HL-60/S4 treated with phorbol 12-myristate 13-acetate at 8.2 ng/mL for 4 days and 3 days (cell line): ENCODE measurements around the gene CDK5RAP2.
"Not testable (repeated sequence)": the region's sequence is repeated elsewhere in the genome, so short reads cannot be mapped to it uniquely, and the experiment has no call there.

Experiments
- in situ Hi-C: fragments of 300-500 bp; cut with MboI; formaldehyde crosslinking; loops from 2 replicates; pipeline ENCODE4 v1.15.0; 2022; ENCODE audit warnings: low sequenced_read_pairs

The CDK5RAP2 gene

DNA sequence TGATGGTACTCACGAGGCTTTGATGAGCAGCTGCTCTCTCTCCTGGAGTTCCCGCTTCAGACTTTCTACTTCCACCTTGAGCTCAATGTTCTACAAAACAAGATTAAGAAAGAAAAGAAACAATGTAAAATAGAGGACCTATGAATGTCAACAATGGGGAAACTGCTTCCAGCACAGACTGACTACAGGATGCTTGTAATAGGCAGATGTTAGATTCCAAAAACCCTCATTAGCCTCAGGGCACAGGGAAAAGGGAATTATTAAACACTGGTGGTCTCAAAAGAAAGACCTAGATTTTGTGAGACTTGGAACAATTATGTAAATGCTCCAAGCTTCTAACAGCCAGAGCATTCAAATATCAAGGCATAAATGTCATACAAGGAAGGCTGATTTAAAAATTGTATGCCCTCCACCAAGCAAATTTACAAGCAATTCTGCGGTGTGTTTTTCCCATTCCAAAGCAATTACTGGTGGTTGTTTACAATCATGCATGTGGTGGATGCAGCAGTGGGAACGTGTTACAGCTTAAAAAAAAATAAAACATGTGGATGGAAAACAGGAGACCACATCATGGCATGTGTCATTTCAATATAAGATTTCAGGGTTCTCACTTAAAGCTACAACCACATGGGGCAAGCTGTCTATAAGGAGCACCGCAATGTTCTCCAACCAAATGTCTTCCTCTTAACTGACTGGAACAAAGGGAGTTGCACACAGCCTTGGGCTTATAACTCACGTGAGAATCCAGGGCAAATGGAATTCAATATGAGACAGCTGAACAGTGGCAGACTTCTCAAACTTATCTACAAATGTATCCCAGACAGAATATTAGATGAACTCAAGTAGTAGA is 34.0 kb downstream of the CDK5RAP2 start:
- in situ Hi-C loops, result no loop called here

DNA sequence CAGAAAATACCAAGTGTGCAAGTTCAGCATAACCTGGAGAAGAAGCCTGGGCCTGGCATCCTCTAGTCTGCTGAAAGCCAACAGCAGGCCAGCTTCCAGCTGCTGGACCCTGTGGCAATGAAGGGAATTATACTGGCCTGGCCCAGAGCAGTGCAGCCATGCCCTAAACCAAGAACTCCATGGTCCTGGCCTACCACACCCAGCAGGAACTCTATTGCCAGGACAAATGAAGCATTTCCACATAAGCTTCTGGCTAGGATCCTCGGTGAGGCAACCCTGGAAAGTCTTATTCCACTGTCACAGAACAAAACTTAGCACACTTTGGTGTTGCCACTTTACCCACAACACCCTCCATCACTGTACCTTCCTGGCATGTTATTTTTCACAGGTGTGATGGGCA is 35.5 kb downstream of the CDK5RAP2 start:
- in situ Hi-C loops, result no loop called here

- in situ Hi-C loops, result no loop called here
Observed at GRCh38 chr9:120542701-120543490, 37.1 kb downstream of the CDK5RAP2 start.

DNA sequence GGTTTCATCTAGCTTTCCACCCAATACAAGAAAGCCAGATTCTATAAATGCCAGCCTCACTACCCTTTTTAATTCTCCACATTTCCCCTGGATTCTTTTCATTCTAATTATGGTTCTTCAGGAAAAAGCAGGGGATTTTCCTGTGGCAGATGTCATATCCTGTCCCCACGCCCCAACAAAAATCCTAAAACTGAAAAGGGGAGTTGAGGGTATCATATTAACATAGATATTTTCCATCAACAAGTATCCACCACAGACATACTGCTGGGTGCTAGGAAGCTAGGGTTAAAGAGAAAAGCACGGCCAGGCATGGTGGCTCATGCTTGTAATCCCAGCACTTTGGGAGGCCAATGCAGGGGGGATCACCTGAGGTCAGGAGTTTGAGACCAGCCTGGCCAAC is 38.0 kb downstream of the CDK5RAP2 start:
- in situ Hi-C loops, result no loop called here

- in situ Hi-C loops, result no loop called here
Observed at GRCh38 chr9:120539951-120540350, 40.0 kb downstream of the CDK5RAP2 start.

- in situ Hi-C loops, result no loop called here
Observed at GRCh38 chr9:120538339-120538738, 41.6 kb downstream of the CDK5RAP2 start.

GRCh38 chr9:120536949-120537640 is 42.9 kb downstream of the CDK5RAP2 start:
- in situ Hi-C loops, result no loop called here

- in situ Hi-C loops, result no loop called here
Observed at GRCh38 chr9:120536094-120536493, 43.9 kb downstream of the CDK5RAP2 start.

DNA sequence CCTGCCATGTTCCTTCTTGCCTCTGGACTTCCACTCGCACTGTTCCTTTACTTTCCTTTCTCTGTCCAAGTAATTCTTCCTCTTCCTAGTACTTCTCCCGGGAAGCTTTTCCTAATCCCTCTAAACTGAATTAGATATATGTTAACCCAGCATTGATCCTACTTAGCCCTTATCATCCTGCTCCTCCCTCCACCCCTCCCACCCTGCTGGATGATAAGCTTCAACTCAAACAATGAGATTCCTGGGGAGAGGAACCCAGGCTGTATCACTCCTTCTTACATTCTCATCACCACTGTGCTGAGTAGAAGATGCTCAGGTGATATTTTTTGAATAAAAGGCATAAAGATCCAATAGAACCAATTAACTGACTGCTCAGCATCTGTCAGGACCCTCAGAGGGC is 45.7 kb downstream of the CDK5RAP2 start:
- in situ Hi-C loops, result no loop called here

GRCh38 chr9:120532891-120533290 is 47.1 kb downstream of the CDK5RAP2 start:
- in situ Hi-C loops, result no loop called here

DNA sequence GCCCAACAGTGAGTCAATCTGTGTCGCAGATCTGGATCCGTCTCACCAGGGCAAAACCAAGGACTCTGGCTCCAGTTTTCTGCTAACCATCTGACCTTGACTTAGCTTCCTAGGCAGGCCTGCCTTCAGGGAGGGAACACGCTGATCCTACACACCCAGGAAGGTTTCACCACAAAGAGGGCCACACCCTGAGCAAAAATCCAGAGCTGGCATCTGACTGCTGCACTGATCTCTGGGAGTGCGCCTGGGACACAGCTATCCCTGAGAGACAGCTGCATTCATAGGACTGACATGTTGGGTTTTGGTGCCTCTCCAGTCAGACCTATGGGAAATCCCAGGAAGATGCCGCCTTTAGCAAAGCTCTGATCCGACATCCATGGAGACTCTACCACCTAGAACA is 47.5 kb downstream of the CDK5RAP2 start:
- in situ Hi-C loops, result no loop called here

DNA sequence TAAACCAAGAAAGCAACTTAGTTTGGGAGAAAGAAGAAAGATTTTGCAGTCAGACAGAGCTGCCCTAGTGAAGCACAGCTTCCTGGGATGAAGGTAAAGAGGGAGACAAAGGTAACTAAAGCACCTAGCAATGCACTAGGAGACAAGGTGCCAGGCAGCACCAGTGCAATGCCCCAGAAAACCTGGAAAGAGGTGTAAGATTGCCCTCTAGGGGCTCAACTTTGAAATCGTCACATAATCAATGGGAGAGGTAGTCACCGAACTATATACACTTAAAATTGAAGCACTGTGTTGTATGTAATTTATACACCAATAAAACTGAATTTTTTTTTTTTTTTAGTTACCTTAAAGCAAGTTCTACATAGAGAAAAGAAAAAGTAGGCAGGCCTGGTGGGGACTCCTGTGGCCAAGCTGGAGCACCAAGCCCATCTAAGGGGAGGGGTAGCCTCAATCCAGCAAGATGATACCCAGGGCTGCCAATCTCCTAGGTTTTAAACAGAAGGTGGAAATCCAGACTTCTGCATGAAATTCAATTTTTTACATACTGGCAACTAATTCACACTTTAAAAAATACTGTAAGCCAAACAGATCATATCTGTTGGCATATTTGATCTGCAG is 48.2 kb downstream of the CDK5RAP2 start:
- in situ Hi-C loops, result no loop called here

GRCh38 chr9:120530220-120530832 is 49.6 kb downstream of the CDK5RAP2 start:
- in situ Hi-C loops, result not testable (repeated sequence)

DNA sequence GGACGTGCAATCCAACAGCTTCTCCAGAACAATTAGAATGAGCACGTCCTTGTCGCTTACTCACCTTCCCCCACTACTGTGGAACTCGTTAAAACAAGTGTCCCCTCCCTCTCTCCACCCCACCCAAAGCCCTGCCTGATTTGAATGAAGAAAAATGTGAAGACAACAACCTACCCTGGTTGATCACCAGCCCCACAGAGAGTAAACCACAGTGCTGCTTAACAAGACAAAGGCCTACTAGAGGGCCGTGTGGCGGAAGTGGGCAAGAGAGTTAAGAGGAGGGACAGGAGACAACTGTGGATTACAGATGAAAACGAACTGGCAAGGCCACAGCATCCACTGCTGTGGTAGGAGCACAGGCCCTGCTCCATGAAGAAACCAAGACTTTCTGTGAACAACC is 51.1 kb downstream of the CDK5RAP2 start:
- in situ Hi-C loops, result no loop called here

DNA sequence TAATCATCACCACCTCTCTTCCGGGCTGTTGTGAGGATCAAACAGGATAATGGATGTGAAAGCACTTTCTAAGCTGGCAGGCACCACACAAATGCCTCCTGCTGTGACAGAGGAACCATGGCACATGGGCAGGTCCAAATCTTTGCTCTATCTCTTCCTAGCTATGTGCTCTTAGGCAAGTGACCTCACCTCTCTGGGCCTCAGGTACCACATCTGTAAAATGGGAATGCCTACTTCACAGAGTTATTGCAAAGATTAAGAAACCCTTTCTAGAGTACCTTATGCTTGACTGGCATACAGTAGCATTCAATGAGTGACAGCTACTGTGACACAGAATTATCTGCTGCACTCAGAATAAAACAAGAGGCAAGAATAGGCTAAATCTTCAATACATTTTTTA is 51.6 kb downstream of the CDK5RAP2 start:
- in situ Hi-C loops, result no loop called here

DNA sequence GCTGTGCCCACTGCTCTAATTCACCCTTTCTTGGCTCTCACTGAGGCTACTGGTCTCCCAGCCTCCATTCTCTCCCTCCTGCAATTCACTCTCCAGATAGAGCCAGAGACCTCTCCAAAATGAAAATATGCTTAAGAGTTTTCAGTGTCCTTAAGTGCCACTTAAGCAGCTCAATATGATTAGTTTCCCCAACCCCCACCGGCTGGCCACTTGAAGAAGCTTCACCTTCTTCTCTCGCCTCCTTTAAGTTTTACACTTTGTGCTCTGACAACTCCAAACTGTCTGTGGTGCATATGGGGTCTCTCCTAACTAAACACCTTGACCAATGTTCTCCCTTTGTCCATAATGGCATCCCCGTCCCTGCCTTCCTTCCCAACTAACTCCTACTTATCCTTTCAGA is 53.4 kb downstream of the CDK5RAP2 start:
- in situ Hi-C loops, result no loop called here

GRCh38 chr9:120524863-120525262 is 55.1 kb downstream of the CDK5RAP2 start:
- in situ Hi-C loops, result no loop called here

DNA sequence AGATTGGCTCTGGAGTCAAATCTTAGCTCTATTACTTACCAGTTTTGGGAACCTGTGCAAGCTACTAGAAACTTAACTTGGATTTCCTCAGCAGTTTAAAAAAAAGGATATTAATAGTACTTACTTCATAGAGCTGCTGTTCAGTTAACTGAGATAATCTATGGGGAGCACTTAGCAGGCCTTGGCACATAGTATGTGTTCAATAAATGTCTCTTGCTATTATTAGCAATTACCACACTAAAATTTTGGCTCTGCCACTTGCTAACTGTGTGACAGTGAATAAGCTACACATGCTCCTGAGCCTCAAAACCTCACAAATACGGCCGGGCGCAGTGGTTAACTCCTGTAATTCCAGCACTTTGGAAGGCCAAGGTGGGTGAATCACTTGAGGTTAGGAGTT is 55.9 kb downstream of the CDK5RAP2 start:
- in situ Hi-C loops, result no loop called here

DNA sequence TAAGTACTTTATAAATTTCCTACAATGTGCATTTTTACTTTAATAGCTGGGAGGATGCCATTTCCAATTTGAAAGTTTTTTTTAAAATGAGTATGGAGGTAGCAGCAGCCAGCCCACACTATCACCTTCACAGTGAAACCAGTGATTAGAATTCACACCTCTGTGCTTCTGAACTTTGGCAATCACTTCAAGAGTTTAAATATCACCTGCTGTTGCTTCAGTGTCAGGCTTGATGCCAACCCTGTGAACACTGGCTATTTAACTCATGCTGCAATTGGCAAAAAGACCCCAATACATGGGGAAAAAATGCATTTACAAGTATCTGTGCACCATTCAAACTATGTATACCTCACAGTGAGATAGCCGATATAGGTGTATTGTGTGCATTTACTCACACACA is 57.4 kb downstream of the CDK5RAP2 start:
- in situ Hi-C loops, result no loop called here

DNA sequence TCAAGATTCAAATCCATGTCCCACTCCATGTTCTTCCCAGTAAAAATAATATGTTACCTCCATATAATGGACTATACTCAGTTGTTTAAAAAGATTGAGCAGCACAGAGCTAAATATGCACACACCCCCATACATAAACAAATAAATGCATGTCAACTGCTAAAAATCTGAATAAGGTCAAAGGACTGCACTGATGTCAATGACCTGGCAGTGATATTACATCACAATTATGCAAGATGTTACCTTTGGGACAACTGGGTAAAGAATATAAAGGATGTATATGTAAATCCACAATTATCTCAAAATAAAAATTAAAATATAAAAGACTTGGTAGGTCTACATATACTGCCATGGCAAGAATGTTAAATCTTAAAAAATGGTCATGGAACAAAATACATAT is 57.9 kb downstream of the CDK5RAP2 start:
- in situ Hi-C loops, result no loop called here

- in situ Hi-C loops, result no loop called here
Observed at GRCh38 chr9:120521101-120521500, 58.9 kb downstream of the CDK5RAP2 start.
